Heart left ventricle (tissue), 16 donors: ENCODE results near the gene RFX6. TPM values are rescaled to one million over a fixed set of nuclear protein-coding genes. Genes with fewer than 3 reads are reported as not detected.
A peak's percentile ranks its signal among the peaks of the same experiment; 100 is the strongest.

ENCODE experiments used
- ATAC-seq, 4 donors: fragments of 200-7000 bp; cut with Tn5 transposase; one replicate each; pipeline ENCODE4 v1.9.1; 2020 to 2022; ENCODE audit warnings: moderate library complexity in 4 of 4, mild to moderate bottlenecking in 3 of 4, moderate number of reproducible peaks in 1 of 4
- DNase-seq, 5 donors: peaks; one replicate each; pipeline ENCODE4 v3.0.0-alpha.2; 2020
- H3K27ac ChIP-seq, 12 donors: fragments of 200-600 bp; sonication (generic) in 4 of 12; one replicate each; pipeline versions ENCODE4 v1.5.0 to v1.8.0; 2016 to 2022; ENCODE audit warnings: mild to moderate bottlenecking in 2 of 12
- H3K27me3 ChIP-seq, 9 donors: fragments of 200-600 bp; sonication (generic) in 2 of 9; one replicate each; pipeline versions ENCODE4 v1.5.1 to v1.8.0; 2016 to 2022; ENCODE audit warnings: mild to moderate bottlenecking in 3 of 9
- H3K36me3 ChIP-seq, 9 donors: fragments of 200-600 bp; sonication (generic) in 2 of 9; one replicate each; pipeline versions ENCODE4 v1.5.0 to v1.8.0; 2018 to 2022; ENCODE audit warnings: mild to moderate bottlenecking in 2 of 9
- H3K4me1 ChIP-seq, 12 donors: fragments of 200-600 bp; sonication (generic) in 4 of 12; one replicate each; pipeline versions ENCODE4 v1.5.0 to v1.8.0; 2016 to 2022; ENCODE audit warnings: mild to moderate bottlenecking in 3 of 12
- H3K4me3 ChIP-seq, 12 donors: fragments of 200-600 bp; sonication (generic) in 4 of 12; one replicate each; pipeline versions ENCODE4 v1.5.0 to v1.8.0; 2017 to 2022; ENCODE audit warnings: mild to moderate bottlenecking in 9 of 12, moderate library complexity in 4 of 12
- H3K9me3 ChIP-seq, 12 donors: fragments of 200-600 bp; sonication (generic) in 4 of 12; one replicate each; pipeline versions ENCODE4 v1.5.0 to v1.8.0; 2016 to 2022; ENCODE audit warnings: mild to moderate bottlenecking in 1 of 12
- CTCF ChIP-seq, 12 donors: fragments of 200-600 bp; sonication (generic) in 4 of 12; IDR thresholded peaks; one replicate each; pipeline versions ENCODE4 v1.5.0 to v1.8.0; 2018 to 2022; ENCODE audit warnings: antibody characterized with exemption in 12 of 12, mild to moderate bottlenecking in 5 of 12
- POLR2A ChIP-seq, 2 donors: fragments of 450-650 bp; IDR thresholded peaks; one replicate each; pipeline ENCODE4 v1.6.1; 2017; ENCODE audit warnings: antibody characterized with exemption in 2 of 2, mild to moderate bottlenecking in 2 of 2, moderate library complexity in 2 of 2
- WGBS, 4 donors: extraction: QIAGEN DNeasy Blood & Tissue Kit in 2 of 4; methylation state at CpG; one replicate each; pipeline versions ENCODE4 v1.1.5 to v1.1.7; 2013 to 2018; 5-methylcytosine and 5-hydroxymethylcytosine counted together
- intact Hi-C, 10 donors: fragments of 100-400 bp; cut with DNase I; formaldehyde crosslinking; loops; one replicate each; pipeline versions ENCODE4 v1.11.1 to v1.14.2; 2022
- polyA plus RNA-seq, 2 donors: library from polyadenylated mRNA; stranded (reverse); fragments of 200-250 nt; gene quantifications; one replicate each; pipeline ENCODE4 v1.2.3, GENCODE V29; 2013
- total RNA-seq, 9 donors: library from RNA; depleted of rRNA in 2 of 9; stranded (reverse); fragments of >200 nt in 2 of 9; fragmentation: NEBNext Ultra II Directional in 3 of 9; extraction: Animal tissue kit (Norgen Biotek cat#: 25700) in 3 of 9; gene quantifications; one replicate each; pipeline versions ENCODE4 v1.1.0 to v1.2.4, GENCODE V29; 2016 to 2023
- donor health status: ischemic (EF 13 %, LVEDD 7.1; RV severe dilation, severe dysfunction).
- donor health status: healthy with polysubstance abuse.
- donor health status: DM: no; HTN: yes; CAD: no.
- donor health status: DM: no; HTN: no; CAD: no.
- donor health status: ischemic (EF 25% LVEDD 6.9; RV normal size, moderate dysfunction).
- donor health status: ischemic (EF 25% LVEDD 5.7; RV mildly dilated, moderate dysfunction).
- donor health status: healthy.
- donor health status: DM: yes; HTN: yes; CAD: no.
- donor health status: ischemic (EF 35%, LVEDD 5.7; RV mildly dilated, moderate dysfunction).
- donor health status: nonischemic (EF 11% LVEDD 7.7; RV severe dilation, severe dysfunction).
- donor health status: DM: yes; HTN: yes; CAD: no.
- donor health status: PGD.
- donor health status: ischemic (EF 29% LVEDD 5.4; RV normal size, mild dysfunction).
- donor health status: nonischemic (EF 23%, LVEDD 6.1; RV moderate dilation, normal function).

The RFX6 gene
- total and polyA plus RNA-seq, 11 donors: not detected

GRCh38 chr6:116836606-116837342, 40.3 kb upstream of the RFX6 start:
- no peak for DNase-seq
- H3K27me3 ChIP-seq: no peaks in the 10 kb centered on the region
- H3K36me3 ChIP-seq: no peaks in the 10 kb centered on the region
- no peak overlapping the region for H3K4me3 ChIP-seq
- H3K9me3 ChIP-seq: no peaks in the 10 kb centered on the region
- intact Hi-C loops: no loop called here
- no peaks in the 10 kb centered on the region for H3K4me1 ChIP-seq
- TF ChIP-seq CTCF (IDR thresholded peaks at IDR 0.05) (no peak), POLR2A (IDR thresholded peaks at IDR 0.05) (no peak)
- H3K27ac ChIP-seq: no peak overlapping the region
- 81 to 85% (median 83%) methylated on average over 5 of the region's 5 CpGs for WGBS, 4 donors
- ATAC-seq: no peak

- ATAC-seq (no peak), DNase-seq (no peak)
- intact Hi-C loops: loop anchor here in 1 of 10 donors (10.0 kb wide), 1 partner anchor 55 kb away; no protein-coding TSS in a partner anchor
These were observed 37.0 kb upstream of the RFX6 start for GRCh38 chr6:116840091-116840490.

GRCh38 chr6:116842459-116842858, 34.6 kb upstream of the RFX6 start:
- Histone ChIP-seq H3K4me3 (no peak overlapping the region), H3K9me3 (no peaks in the 10 kb centered on the region), H3K27me3 (no peaks in the 10 kb centered on the region), H3K4me1 (no peaks in the 10 kb centered on the region), H3K27ac (no peak overlapping the region), H3K36me3 (no peaks in the 10 kb centered on the region)
- ATAC-seq (no peak), DNase-seq (no peak)
- TF ChIP-seq CTCF (IDR thresholded peaks at IDR 0.05): no peak
- no peak for TF ChIP-seq POLR2A (IDR thresholded peaks at IDR 0.05)
- WGBS, 4 donors: 69 to 80% (median 75%) methylated on average over 1 of the region's 1 CpG
- intact Hi-C loops: loop anchor here in 1 of 10 donors (10.0 kb wide), 1 partner anchor 58 kb away; no protein-coding TSS in a partner anchor

More at GRCh38 chr6:116840091-116840490, 37.0 kb upstream of the RFX6 start:
- Histone ChIP-seq H3K27ac (no peak overlapping the region), H3K4me1 (no peaks in the 10 kb centered on the region), H3K27me3 (no peaks in the 10 kb centered on the region), H3K36me3 (no peaks in the 10 kb centered on the region), H3K4me3 (no peak overlapping the region), H3K9me3 (no peaks in the 10 kb centered on the region)
- 50 to 63% (median 58%) methylated on average over 2 of the region's 2 CpGs for WGBS, 4 donors
- TF ChIP-seq CTCF (IDR thresholded peaks at IDR 0.05) (no peak), POLR2A (IDR thresholded peaks at IDR 0.05) (no peak)

DNA sequence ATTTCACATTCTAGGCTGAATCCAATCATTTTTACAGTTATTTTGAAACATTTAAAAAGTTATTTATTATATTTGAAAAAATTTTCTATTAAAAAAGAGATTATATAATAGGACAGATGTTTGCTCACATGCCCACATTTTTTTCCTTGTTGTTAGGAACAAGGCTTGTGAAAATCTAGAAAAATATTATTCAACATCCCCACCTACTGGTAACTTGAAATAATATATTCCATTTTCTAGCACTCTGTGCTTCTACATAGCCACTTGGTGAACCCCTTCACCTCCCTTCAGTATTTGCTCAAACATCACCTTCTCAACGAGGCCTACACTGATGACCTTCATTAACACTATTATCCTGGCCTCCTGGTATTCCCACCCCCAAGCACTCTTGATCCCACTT, 29.8 kb upstream of the RFX6 start:
- DNase-seq: no peak
- H3K4me3 ChIP-seq: no peak overlapping the region
- H3K27me3 ChIP-seq: no peaks in the 10 kb centered on the region
- no peak for ATAC-seq
- no peaks in the 10 kb centered on the region for H3K4me1 ChIP-seq
- 9 to 16% (median 13%) methylated on average over 1 of the region's 1 CpG for WGBS, 4 donors
- intact Hi-C loops: loop anchor here in 2 of 10 donors (5.0 to 10.0 kb wide), 2 partner anchors 62 to 65 kb away; no protein-coding TSS in a partner anchor
- H3K36me3 ChIP-seq: no peaks in the 10 kb centered on the region
- H3K27ac ChIP-seq: no peak overlapping the region
- H3K9me3 ChIP-seq: no peaks in the 10 kb centered on the region
- TF ChIP-seq CTCF (IDR thresholded peaks at IDR 0.05) (peak in 7 of 12 donors; percentile 10 to 50 (median 34)), POLR2A (IDR thresholded peaks at IDR 0.05) (no peak)
